ENCODE data around the gene PRXL2B.

The PRXL2B gene

GRCh38 chr1:2610036-2610959 lies 23.7 kb downstream of the PRXL2B start:
- H3K4me3 ChIP-seq (ENCODE audit: low read length) = no peak overlapping the region
- no peak for DNase-seq (ENCODE audit: low read depth)
- TF ChIP-seq CTCF (IDR thresholded peaks at IDR 0.05; ENCODE audit: insufficient read depth, low read depth, low read length, missing control alignments) = no peak

GRCh38 chr1:2611031-2611501 lies 24.5 kb downstream of the PRXL2B start:
- DNase-seq (ENCODE audit: low read depth) = peak; percentile 25
- no peak for TF ChIP-seq CTCF (IDR thresholded peaks at IDR 0.05; ENCODE audit: insufficient read depth, low read depth, low read length, missing control alignments)
- no peak overlapping the region for H3K4me3 ChIP-seq (ENCODE audit: low read length)

- no peak for DNase-seq (ENCODE audit: low read depth)
- no peak for TF ChIP-seq CTCF (IDR thresholded peaks at IDR 0.05; ENCODE audit: insufficient read depth, low read depth, low read length, missing control alignments)
Observed at GRCh38 chr1:2611621-2612437, 25.3 kb downstream of the PRXL2B start.

GRCh38 chr1:2612591-2613365 lies 26.2 kb downstream of the PRXL2B start:
- no peak overlapping the region for H3K4me3 ChIP-seq (ENCODE audit: low read length)
- TF ChIP-seq CTCF (IDR thresholded peaks at IDR 0.05; ENCODE audit: insufficient read depth, low read depth, low read length, missing control alignments) = no peak
- no peak for DNase-seq (ENCODE audit: low read depth)

More at GRCh38 chr1:2611621-2612437, 25.3 kb downstream of the PRXL2B start:
- no peak overlapping the region for H3K4me3 ChIP-seq (ENCODE audit: low read length)

- no peak for DNase-seq (ENCODE audit: low read depth)
- no peak for TF ChIP-seq CTCF (IDR thresholded peaks at IDR 0.05; ENCODE audit: insufficient read depth, low read depth, low read length, missing control alignments)
- H3K4me3 ChIP-seq (ENCODE audit: low read length) = no peak overlapping the region
Observed at GRCh38 chr1:2614145-2614544, 27.6 kb downstream of the PRXL2B start.

- no peak overlapping the region for H3K4me3 ChIP-seq (ENCODE audit: low read length)
- DNase-seq (ENCODE audit: low read depth) = no peak
- no peak for TF ChIP-seq CTCF (IDR thresholded peaks at IDR 0.05; ENCODE audit: insufficient read depth, low read depth, low read length, missing control alignments)
Observed at GRCh38 chr1:2617971-2618470, 31.4 kb downstream of the PRXL2B start.
